ENCODE measurements around the gene MRPL48.

Gene MRPL48

GRCh38 chr11:73893041-73893440 is 105.4 kb downstream of the MRPL48 start:
- DNase-seq (ENCODE audit: low spot score): no peak

DNA sequence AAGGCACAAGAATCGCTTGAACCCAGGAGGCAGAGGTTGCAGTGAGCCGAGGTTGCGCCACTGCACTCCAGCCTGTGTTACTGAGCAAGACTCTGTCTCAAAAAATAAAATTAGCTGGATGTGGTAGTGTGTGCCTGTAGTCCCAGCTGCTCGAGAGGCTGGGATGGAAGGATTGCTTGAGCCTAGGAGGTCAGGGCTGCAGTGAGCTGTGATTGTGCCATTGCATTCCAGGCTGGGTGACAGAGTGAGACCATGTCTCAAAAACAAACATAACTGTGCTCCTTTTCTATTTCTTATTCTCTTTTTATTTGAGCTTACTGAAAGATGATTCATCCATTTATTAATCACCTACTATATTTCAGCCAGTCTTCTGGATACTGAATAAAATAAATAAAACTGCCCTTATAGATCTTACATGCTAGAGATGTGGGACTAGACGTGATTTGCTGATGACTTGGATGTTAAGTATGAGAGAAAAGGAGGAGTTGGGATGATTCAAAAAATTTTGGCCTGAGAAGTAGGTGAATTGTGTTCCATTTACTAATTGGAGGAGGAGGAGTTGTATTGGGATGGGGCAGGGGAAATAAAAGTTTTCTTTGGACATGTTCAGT is 107.2 kb downstream of the MRPL48 start:
- DNase-seq (ENCODE audit: low spot score): no peak

DNA sequence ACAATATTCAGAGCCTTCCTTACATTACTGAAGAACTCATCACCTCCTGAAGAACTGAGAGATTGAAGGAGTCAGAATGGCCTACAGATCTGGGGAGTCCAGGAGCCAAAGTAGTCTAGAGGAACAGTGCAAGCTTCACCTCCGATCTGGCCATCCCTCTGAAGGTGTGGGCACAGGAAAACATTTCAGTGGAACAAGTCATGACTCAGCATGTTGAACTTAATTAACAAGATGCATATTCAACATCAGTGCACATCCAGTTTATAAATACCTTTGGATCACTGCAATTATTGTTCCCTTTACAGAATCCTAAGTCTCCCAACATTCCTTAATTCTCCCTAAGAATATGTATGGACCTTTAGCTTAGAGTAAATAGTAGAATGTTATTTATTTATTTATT is 114.6 kb downstream of the MRPL48 start:
- no peak for DNase-seq (ENCODE audit: low spot score)

GRCh38 chr11:73907191-73907590 is 119.5 kb downstream of the MRPL48 start:
- peak; percentile 43 for DNase-seq (ENCODE audit: low spot score)

DNA sequence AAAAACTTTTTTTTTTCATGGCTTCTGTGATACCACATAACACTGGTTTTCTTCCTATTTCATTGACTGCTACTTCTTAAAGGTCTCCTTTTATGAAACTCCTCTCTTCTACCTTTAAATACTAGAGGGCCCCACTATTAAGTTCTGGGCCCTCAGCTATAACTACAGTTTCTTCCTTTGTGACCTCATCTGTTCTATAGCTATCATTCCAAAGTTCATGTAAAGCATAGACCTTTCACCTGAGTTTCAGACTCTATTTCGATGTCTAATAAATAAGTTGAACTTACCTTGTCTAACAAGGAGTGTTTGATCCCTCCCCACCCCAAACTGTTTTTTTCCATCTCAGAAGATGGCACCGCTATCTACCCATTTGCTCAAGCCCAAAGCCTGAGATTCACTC is 124.4 kb downstream of the MRPL48 start:
- DNase-seq (ENCODE audit: low spot score): no peak

GRCh38 chr11:73913472-73913871 is 125.8 kb downstream of the MRPL48 start:
- no peak for DNase-seq (ENCODE audit: low spot score)

DNA sequence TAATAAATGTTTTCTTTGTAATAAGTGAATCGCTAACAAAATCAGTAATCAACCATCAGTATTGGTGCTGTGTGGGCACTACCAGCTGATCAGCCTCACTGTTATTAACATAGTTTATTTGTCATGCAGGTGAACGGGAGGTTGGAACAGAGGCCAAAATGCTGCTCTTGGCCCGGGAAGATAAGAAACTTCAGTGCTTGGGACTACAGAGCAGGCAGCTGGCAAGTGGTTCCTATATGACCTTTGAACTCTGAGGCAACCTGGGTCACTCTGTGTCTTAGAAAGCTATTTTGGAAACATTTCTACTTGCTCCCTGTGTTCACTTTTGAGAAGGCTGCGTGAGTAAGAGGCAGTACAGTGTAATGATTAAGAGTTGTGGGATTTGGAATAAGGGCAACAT is 126.6 kb downstream of the MRPL48 start:
- no peak for DNase-seq (ENCODE audit: low spot score)

Data from SW480 (cell line).